Measurements from ENCODE around the gene CENPN.

CENPN gene

DNA sequence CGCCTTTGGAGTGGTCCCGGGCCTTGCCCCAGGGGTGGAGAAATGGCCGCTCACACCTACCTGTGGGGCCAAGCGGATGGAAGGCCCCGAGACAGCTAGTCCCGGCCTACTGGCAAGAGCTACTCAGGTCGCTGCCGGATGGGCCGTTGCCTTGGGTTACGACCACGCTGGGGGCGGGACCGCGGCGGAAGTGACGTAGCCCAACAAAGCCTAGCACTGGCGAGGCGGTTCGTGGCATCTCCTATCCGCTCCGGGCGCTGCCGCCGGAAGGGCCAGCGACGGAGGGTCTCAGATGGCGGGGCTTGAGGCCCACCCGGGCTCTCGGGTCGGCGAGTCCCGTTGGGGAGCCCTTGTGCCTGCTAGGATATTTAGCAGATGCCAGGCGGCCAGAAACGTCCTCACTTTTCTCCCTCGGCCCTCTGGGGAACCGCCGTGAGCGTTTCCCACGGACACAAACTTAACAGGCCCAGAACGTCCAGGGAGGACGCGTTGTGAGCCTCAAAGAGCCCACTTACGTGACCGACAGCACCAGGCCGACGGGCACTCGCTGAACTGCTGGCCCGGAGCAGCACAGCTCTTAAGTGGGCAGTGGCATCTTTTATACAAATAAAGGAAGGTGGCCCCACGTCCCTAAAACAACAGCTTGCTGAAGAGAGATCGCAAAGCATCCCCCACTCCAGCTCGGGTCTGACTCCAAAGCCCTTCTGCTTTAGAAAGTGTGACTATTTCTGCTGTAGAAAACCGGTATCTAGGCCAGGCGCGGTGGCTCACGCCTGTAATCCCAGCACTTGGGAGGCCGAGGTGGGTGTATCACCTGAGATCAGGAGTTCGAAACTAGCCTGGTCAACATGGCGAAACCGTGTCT is 70.3 kb downstream of the CENPN start, which contains the start of gene C16orf46:
Gene C16orf46, minus strand, starts transcription at position 163 of the 865 bp plus-strand sequence. CDS start 13,283 bp downstream, outside the sequence.
- peak; percentile 95 for DNase-seq (ENCODE audit: low read depth)

DNA sequence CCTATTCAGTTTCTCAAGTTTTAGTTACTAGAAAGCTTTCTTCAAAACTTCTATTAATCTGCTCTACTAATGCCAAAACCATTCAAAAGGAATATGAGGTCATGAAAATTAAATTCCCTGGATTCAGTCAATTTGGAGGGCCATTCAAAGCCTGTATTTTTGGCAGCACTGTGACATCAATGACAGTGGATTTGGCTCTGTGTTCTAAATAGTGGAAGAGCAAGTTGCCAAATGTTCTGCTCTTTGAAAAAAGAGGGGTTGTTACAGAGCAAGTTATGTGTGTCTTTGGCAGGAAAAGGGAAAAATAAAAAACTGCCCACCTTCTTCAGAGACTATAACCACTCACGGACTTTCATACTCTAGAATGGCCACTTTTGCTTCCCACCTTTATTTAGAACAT is 73.2 kb downstream of the CENPN start:
- DNase-seq (ENCODE audit: low read depth), result no peak

GRCh38 chr16:81081014-81081413 is 74.0 kb downstream of the CENPN start:
- no peak for DNase-seq (ENCODE audit: low read depth)
